Neuronal stem cell (in vitro differentiated cells): ENCODE results near the gene CYBRD1.

Source experiments
- DNase-seq: peaks from one replicate; pipeline ENCODE4 v3.0.0-alpha.2; 2013; ENCODE audit warnings: low spot score
- H2AFZ ChIP-seq: one replicate; pipeline ENCODE4 v1.6.1; 2013; ENCODE audit warnings: mild to moderate bottlenecking, low read length, inconsistent platforms
- H2AK5ac ChIP-seq: 2 replicates; pipeline ENCODE4 v1.6.1; 2013; ENCODE audit warnings: low read depth, mild to moderate bottlenecking, inconsistent platforms, low read length, moderate library complexity, mixed read lengths
- H2BK120ac ChIP-seq: 2 replicates; pipeline ENCODE4 v1.6.1; 2013; ENCODE audit warnings: low read depth, mild to moderate bottlenecking, inconsistent platforms, low read length, moderate library complexity, mixed read lengths
- H2BK12ac ChIP-seq: one replicate; pipeline ENCODE4 v1.6.1; 2013; ENCODE audit warnings: low read length, inconsistent platforms
- H2BK15ac ChIP-seq: 2 replicates; pipeline ENCODE4 v1.6.1; 2013; ENCODE audit warnings: mild to moderate bottlenecking, low read length, inconsistent platforms, mixed read lengths
- H2BK5ac ChIP-seq: one replicate; pipeline ENCODE4 v1.6.1; 2013; ENCODE audit warnings: inconsistent platforms, mild to moderate bottlenecking, low read length, moderate library complexity
- H3K14ac ChIP-seq: one replicate; pipeline ENCODE4 v1.6.1; 2013; ENCODE audit warnings: low read length, inconsistent platforms
- H3K18ac ChIP-seq: 2 replicates; pipeline ENCODE4 v1.6.1; 2013; ENCODE audit warnings: low read length, inconsistent platforms
- H3K23ac ChIP-seq: 2 replicates; pipeline ENCODE4 v1.6.1; 2013; ENCODE audit warnings: low read depth, mild to moderate bottlenecking, mixed read lengths, low read length, inconsistent platforms; ENCODE audit not compliant: poor library complexity
- H3K27ac ChIP-seq: replicated peaks from 3 replicates; pipeline ENCODE4 v1.5.1; 2013; ENCODE audit warnings: low read length, inconsistent platforms
- H3K27me3 ChIP-seq, 3 experiments: 2 replicates each; pipeline ENCODE4 v1.6.1; 2013; ENCODE audit warnings: low read length in 3 of 3, mild to moderate bottlenecking in 2 of 3, inconsistent platforms in 1 of 3, low read depth in 1 of 3, mixed read lengths in 1 of 3, moderate library complexity in 1 of 3; ENCODE audit not compliant: control insufficient read depth in 3 of 3, insufficient read depth in 3 of 3
- H3K36me3 ChIP-seq, 2 donors: replicated peaks in 1 of 2; 2 replicates each; pipeline ENCODE4 v1.6.1; 2013; ENCODE audit warnings: low read length in 2 of 2; ENCODE audit not compliant: control insufficient read depth in 2 of 2, insufficient read depth in 2 of 2
- H3K4ac ChIP-seq: 2 replicates; pipeline ENCODE4 v1.6.1; 2013; ENCODE audit warnings: inconsistent platforms, mild to moderate bottlenecking, low read length, moderate library complexity
- H3K4me1 ChIP-seq, 2 donors: 1 replicate in 1 of 2; 2 replicates in 1 of 2; pipeline ENCODE4 v1.6.1; 2013; ENCODE audit warnings: low read length in 2 of 2, low read depth in 1 of 2; ENCODE audit not compliant: control insufficient read depth in 2 of 2, insufficient read depth in 1 of 2
- H3K4me2 ChIP-seq: one replicate; pipeline ENCODE4 v1.6.1; 2013; ENCODE audit warnings: mild to moderate bottlenecking, low read length, inconsistent platforms; ENCODE audit not compliant: insufficient read depth, poor library complexity, severe bottlenecking
- H3K4me3 ChIP-seq, 2 donors: 2 replicates each; pipeline ENCODE4 v1.5.1; 2013; ENCODE audit warnings: low read length in 2 of 2, mild to moderate bottlenecking in 2 of 2, inconsistent platforms in 1 of 2, moderate library complexity in 1 of 2
- H3K79me1 ChIP-seq: one replicate; pipeline ENCODE4 v1.6.1; 2013; ENCODE audit warnings: low read depth, mild to moderate bottlenecking, inconsistent platforms, low read length, moderate library complexity
- H3K9ac ChIP-seq: one replicate; pipeline ENCODE4 v1.6.1; 2013; ENCODE audit warnings: mild to moderate bottlenecking, low read depth, low read length, inconsistent platforms; ENCODE audit not compliant: poor library complexity
- H3K9me3 ChIP-seq, 2 donors: replicated peaks in 1 of 2; 2 replicates each; pipeline versions ENCODE3 to v1.6.1; 2013; ENCODE audit warnings: low read length in 2 of 2, mild to moderate bottlenecking in 2 of 2, inconsistent platforms in 1 of 2, low read depth in 1 of 2, mixed read lengths in 1 of 2, moderate library complexity in 1 of 2; ENCODE audit not compliant: control insufficient read depth in 2 of 2, insufficient read depth in 1 of 2
- H4K8ac ChIP-seq: one replicate; pipeline ENCODE4 v1.6.1; 2013; ENCODE audit warnings: low read depth, mild to moderate bottlenecking, inconsistent platforms, low read length, moderate library complexity
- H4K91ac ChIP-seq: one replicate; pipeline ENCODE4 v1.6.1; 2013; ENCODE audit warnings: low read length, low read depth, mild to moderate bottlenecking, inconsistent platforms; ENCODE audit not compliant: poor library complexity
- WGBS, 2 donors: extraction: QIAGEN DNeasy Blood & Tissue Kit; methylation state at CpG; one replicate each; pipeline ENCODE4 v1.1.7; 2013; ENCODE audit warnings: missing lambda C conversion rate in 2 of 2, mixed read lengths in 1 of 2; ENCODE audit not compliant: insufficient read length in 2 of 2, insufficient replicate concordance in 1 of 2; ENCODE audit errors: extremely low coverage in 2 of 2; 5-methylcytosine and 5-hydroxymethylcytosine counted together

Gene CYBRD1

GRCh38 chr2:171520471-171520870, 1.8 kb upstream of the CYBRD1 start:
- H2AFZ ChIP-seq: peak overlapping the region; percentile 13
- H3K36me3 ChIP-seq: peaks cover 0 to 2% of the 10 kb centered on the region in 2 donors
- H2AK5ac ChIP-seq: no peak overlapping the region
- no peak overlapping the region for H3K14ac ChIP-seq
- no peak overlapping the region for H4K8ac ChIP-seq
- H3K4me3 ChIP-seq: no peak overlapping the region
- WGBS, 2 donors: no CpG with 5 or more reads among the region's 5 CpGs
- no peak overlapping the region for H3K23ac ChIP-seq
- H3K4me1 ChIP-seq: peaks cover 11 to 21% of the 10 kb centered on the region in 2 donors
- no peak overlapping the region for H2BK15ac ChIP-seq
- no peak for DNase-seq
- peaks cover 3 to 8% of the 10 kb centered on the region in 2 donors for H3K9me3 ChIP-seq
- H3K4me2 ChIP-seq: no peak overlapping the region
- no peak overlapping the region for H3K9ac ChIP-seq
- H2BK12ac ChIP-seq: no peak overlapping the region
- H2BK5ac ChIP-seq: no peak overlapping the region
- no peak overlapping the region for H2BK120ac ChIP-seq
- H3K79me1 ChIP-seq: no peaks in the 10 kb centered on the region
- no peak overlapping the region for H3K18ac ChIP-seq
- no peaks in the 10 kb centered on the region for H3K27me3 ChIP-seq
- no peak overlapping the region for H4K91ac ChIP-seq
- no peak overlapping the region for H3K27ac ChIP-seq
- no peak overlapping the region for H3K4ac ChIP-seq

- Histone ChIP-seq H3K23ac (no peak overlapping the region), H2BK15ac (no peak overlapping the region), H3K4me2 (peak overlapping the region; percentile 94), H3K18ac (no peak overlapping the region), H3K9ac (no peak overlapping the region), H3K27me3 (no peaks in the 10 kb centered on the region), H4K8ac (no peak overlapping the region), H2AK5ac (no peak overlapping the region), H4K91ac (no peak overlapping the region), H2BK12ac (no peak overlapping the region), H2BK120ac (peak overlapping the region; percentile 84), H3K4me3 (peak overlapping the region; percentile 89 to 94), H3K79me1 (no peaks in the 10 kb centered on the region), H2BK5ac (peak overlapping the region; percentile 26), H3K36me3 (peaks cover 0 to 2% of the 10 kb centered on the region in 2 donors), H3K9me3 (peaks cover 3 to 5% of the 10 kb centered on the region in 2 donors), H3K27ac (no peak overlapping the region), H3K4ac (no peak overlapping the region), H3K4me1 (peaks cover 5 to 15% of the 10 kb centered on the region in 2 donors), H2AFZ (peak overlapping the region; percentile 95), H3K14ac (no peak overlapping the region)
- DNase-seq: no peak
- no CpG with 5 or more reads among the region's 5 CpGs for WGBS, 2 donors
Measured at GRCh38 chr2:171521361-171522051, 768 bp upstream of the CYBRD1 start.

GRCh38 chr2:171522788-171523087, 464 bp downstream of the CYBRD1 start:
- Histone ChIP-seq H3K9ac (peak overlapping the region; percentile 94), H3K4me1 (peaks cover 5 to 15% of the 10 kb centered on the region in 2 donors), H2BK5ac (peak overlapping the region; percentile 26), H3K4me3 (peak overlapping the region; percentile 89 to 94), H4K91ac (peak overlapping the region; percentile 24), H4K8ac (no peak overlapping the region), H3K9me3 (no peaks in the 10 kb centered on the region), H2BK15ac (peak overlapping the region; percentile 86), H3K23ac (peak overlapping the region; percentile 68), H2AFZ (peak overlapping the region; percentile 95), H2BK120ac (peak overlapping the region; percentile 84), H3K27me3 (no peaks in the 10 kb centered on the region), H3K79me1 (no peaks in the 10 kb centered on the region), H3K27ac (peak overlapping the region; percentile 74), H2AK5ac (peak overlapping the region; percentile 42), H2BK12ac (no peak overlapping the region), H3K4me2 (peak overlapping the region; percentile 94), H3K36me3 (peaks cover 0 to 2% of the 10 kb centered on the region in 2 donors), H3K4ac (no peak overlapping the region), H3K18ac (peak overlapping the region; percentile 98), H3K14ac (peak overlapping the region; percentile 99)
- no peak for DNase-seq
- no CpG with 5 or more reads among the region's 29 CpGs for WGBS, 2 donors

GRCh38 chr2:171523088-171524017, 1.1 kb downstream of the CYBRD1 start:
- H3K4me1 ChIP-seq: peaks cover 5 to 15% of the 10 kb centered on the region in 2 donors
- H4K8ac ChIP-seq: no peak overlapping the region
- peak overlapping the region; percentile 94 for H3K9ac ChIP-seq
- H2AFZ ChIP-seq: peak overlapping the region; percentile 95
- peak overlapping the region; percentile 84 for H2BK120ac ChIP-seq
- peak; percentile 62 for DNase-seq
- peak overlapping the region; percentile 98 for H3K18ac ChIP-seq
- H3K4me3 ChIP-seq: peak overlapping the region; percentile 89 to 94
- no peaks in the 10 kb centered on the region for H3K9me3 ChIP-seq
- H3K79me1 ChIP-seq: no peaks in the 10 kb centered on the region
- peak overlapping the region; percentile 68 for H3K23ac ChIP-seq
- peak overlapping the region; percentile 26 for H2BK5ac ChIP-seq
- peak overlapping the region; percentile 74 for H3K27ac ChIP-seq
- no peak overlapping the region for H3K4ac ChIP-seq
- H2BK12ac ChIP-seq: no peak overlapping the region
- peaks cover 0 to 2% of the 10 kb centered on the region in 2 donors for H3K36me3 ChIP-seq
- peak overlapping the region; percentile 86 for H2BK15ac ChIP-seq
- no peaks in the 10 kb centered on the region for H3K27me3 ChIP-seq
- peak overlapping the region; percentile 94 for H3K4me2 ChIP-seq
- H4K91ac ChIP-seq: peak overlapping the region; percentile 24
- H3K14ac ChIP-seq: peak overlapping the region; percentile 99
- WGBS, 2 donors: no CpG with 5 or more reads among the region's 62 CpGs
- no peak overlapping the region for H2AK5ac ChIP-seq
